ENCODE data around the gene BAHCC1.

DNA sequence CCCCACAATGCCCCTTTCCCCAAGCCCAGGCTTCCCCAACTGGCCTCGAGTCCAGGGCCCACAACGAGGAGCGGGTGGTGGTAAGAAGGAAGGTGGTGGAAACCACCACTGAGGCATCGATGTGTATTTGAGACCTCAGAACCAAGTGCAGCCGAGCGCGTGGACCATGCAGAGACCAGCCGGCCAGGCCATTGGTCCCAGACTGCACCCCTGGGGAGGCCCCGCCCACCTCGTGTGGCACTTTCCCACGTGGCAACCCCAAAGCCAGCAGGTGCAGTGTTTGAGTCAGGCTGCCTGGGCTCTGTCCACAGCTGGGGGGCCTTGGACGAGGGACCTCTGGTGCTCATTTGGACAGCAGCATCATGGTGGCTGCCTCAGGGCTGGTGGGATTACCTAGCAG is 28.1 kb upstream of the BAHCC1 start:
- no peak for TF ChIP-seq POLR2A (IDR thresholded peaks at IDR 0.05; ENCODE audit: low read length)
- TF ChIP-seq GATA1 (IDR thresholded peaks at IDR 0.05; ENCODE audit: low read depth, low read length) = no peak
